Duodenal mucosa (tissue), 2 donors: ENCODE data around the gene EEF2KMT.
"Not testable (repeated sequence)": the region's sequence is repeated elsewhere in the genome, so short reads cannot be mapped to it uniquely, and the experiment has no call there.

Experiments used
- H3K27ac ChIP-seq: one replicate; pipeline ENCODE4 v1.7.0; 2013; ENCODE audit warnings: low read depth, low read length
- H3K27me3 ChIP-seq, 2 donors: one replicate each; pipeline ENCODE4 v1.7.0; 2013; ENCODE audit warnings: low read length in 2 of 2, control low read depth in 1 of 2; ENCODE audit not compliant: insufficient read depth in 2 of 2, control insufficient read depth in 1 of 2
- H3K36me3 ChIP-seq, 2 donors: one replicate each; pipeline ENCODE4 v1.7.0; 2013; ENCODE audit warnings: low read length in 2 of 2, control low read depth in 1 of 2; ENCODE audit not compliant: insufficient read depth in 2 of 2, control insufficient read depth in 1 of 2
- H3K4me1 ChIP-seq, 2 donors: one replicate each; pipeline ENCODE4 v1.7.0; 2013; ENCODE audit warnings: low read length in 2 of 2, control low read depth in 1 of 2; ENCODE audit not compliant: insufficient read depth in 2 of 2, control insufficient read depth in 1 of 2
- H3K4me3 ChIP-seq, 2 donors: one replicate each; pipeline ENCODE4 v1.7.0; 2013; ENCODE audit warnings: low read length in 2 of 2, low read depth in 1 of 2
- H3K9ac ChIP-seq, 2 donors: one replicate each; pipeline ENCODE4 v1.7.0; 2013; ENCODE audit warnings: low read length in 2 of 2, low read depth in 1 of 2
- H3K9me3 ChIP-seq, 2 donors: one replicate each; pipeline ENCODE4 v1.7.0; 2013; ENCODE audit warnings: low read length in 2 of 2, control low read depth in 1 of 2; ENCODE audit not compliant: control insufficient read depth in 1 of 2

EEF2KMT gene, protein sequence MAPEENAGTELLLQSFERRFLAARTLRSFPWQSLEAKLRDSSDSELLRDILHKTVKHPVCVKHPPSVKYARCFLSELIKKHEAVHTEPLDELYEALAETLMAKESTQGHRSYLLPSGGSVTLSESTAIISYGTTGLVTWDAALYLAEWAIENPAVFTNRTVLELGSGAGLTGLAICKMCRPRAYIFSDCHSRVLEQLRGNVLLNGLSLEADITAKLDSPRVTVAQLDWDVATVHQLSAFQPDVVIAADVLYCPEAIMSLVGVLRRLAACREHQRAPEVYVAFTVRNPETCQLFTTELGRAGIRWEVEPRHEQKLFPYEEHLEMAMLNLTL

DNA sequence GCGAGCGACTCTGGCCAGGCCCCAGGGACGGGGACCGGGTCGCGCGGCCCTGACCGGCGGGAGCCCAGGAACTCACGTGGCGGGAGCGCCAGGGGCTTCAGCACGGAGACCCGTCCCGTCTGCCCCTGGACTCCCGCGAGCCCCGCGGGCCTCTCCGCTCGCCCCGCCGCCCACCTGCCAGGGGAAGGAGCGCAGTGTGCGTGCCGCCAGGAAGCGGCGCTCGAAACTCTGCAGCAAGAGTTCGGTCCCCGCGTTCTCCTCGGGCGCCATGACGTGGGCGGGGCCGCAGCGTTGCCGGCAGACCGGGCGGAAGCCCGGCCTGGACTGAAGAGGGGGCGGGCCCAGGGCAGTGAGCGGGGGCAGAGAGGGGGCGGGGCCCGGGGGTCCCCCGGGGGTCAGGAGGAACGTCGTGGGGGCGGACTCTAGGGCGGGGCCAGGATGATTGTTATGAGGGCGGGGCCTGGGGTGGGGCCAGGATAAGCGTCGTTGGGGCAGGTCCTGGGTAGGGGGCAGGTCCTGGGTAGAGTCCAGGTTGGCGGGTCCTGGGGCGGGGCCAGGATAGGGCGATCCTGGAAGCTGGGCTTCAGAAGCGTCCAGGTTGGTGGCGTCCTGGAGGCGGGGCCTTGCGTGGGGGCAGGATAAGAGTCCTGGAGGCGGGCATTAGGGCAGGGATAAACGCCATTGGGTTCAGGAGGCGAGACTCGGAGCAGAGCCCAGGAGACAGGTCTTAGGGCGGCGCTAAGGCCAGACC, at the start of gene EEF2KMT:
TSS of gene EEF2KMT (minus strand) at position 326 of the 751 bp plus-strand sequence. CDS start at position 270, 56 bp downstream.
- peak within 1 kb of the TSS; percentile 75 for H3K27ac ChIP-seq
- H3K9me3 ChIP-seq, H3K27me3 ChIP-seq, H3K4me1 ChIP-seq, H3K36me3 ChIP-seq: not testable (repeated sequence)
- peak within 1 kb of the TSS; percentile 39 to 79 for H3K9ac ChIP-seq
- peak within 1 kb of the TSS; percentile 56 to 75 for H3K4me3 ChIP-seq

DNA sequence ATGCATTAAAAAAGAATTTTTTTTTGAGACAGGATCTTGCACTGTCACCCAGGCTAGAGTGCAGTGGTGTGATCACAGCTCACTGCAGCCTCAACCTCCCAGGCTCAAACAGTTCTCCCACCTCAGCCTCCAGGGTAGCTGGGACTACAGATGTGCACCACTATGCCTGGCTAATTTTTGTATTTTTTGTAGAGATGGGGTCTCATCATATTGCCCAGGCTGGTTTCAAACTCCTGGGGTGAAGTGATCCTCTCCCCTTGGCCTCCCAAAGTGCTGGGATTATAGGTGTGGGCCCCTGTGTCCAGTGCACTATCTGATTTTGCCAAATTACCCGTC, 47.0 kb upstream of the EEF2KMT start:
- H3K4me1 ChIP-seq, H3K4me3 ChIP-seq, H3K27ac ChIP-seq, H3K27me3 ChIP-seq, H3K9ac ChIP-seq, H3K36me3 ChIP-seq, H3K9me3 ChIP-seq: not testable (repeated sequence)

DNA sequence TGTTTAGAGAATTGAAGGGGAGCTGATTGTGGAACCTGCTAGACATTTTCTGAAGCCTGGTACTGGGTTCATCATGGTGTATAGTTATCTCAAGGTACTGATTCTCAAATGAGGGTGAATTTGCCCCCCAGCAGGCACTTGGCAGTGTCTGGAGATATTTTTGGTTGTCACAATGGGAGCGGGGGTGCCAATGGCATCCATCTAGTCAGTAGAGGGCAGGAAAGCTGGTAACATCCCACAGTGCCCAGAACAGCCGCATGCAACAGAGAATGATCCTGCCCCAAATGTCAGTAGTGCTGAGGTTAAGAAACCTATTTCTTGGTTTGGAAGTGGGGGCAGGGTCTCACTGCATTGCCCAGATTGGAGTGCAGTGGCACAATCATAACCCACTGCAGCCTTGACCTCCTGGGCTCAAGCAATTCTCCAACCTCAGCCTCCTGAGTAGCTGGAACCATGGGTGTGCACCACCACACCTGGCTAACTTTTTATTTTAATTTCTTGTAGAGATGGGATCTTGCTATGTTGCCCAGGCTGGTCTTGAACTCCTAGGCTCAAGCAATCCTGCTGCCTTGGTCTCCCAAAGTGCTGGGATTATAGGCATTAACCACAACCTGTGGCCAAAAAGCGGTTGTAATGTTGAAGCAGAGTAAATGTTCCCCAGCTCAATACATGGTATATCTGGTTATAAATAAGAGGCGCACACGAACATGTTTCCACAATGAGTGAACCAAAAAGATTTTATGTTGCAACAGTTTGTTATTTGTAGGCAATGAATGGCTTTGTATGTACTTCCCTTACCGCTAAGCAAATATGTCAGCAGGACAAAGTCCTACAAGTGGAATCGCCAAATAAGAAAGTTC, 46.4 kb upstream of the EEF2KMT start:
- Histone ChIP-seq H3K9ac (no peak overlapping the region), H3K27ac (no peak overlapping the region), H3K9me3 (no peaks in the 10 kb centered on the region), H3K36me3 (no peaks in the 10 kb centered on the region), H3K4me3 (no peak overlapping the region), H3K27me3 (no peaks in the 10 kb centered on the region), H3K4me1 (no peaks in the 10 kb centered on the region)

DNA sequence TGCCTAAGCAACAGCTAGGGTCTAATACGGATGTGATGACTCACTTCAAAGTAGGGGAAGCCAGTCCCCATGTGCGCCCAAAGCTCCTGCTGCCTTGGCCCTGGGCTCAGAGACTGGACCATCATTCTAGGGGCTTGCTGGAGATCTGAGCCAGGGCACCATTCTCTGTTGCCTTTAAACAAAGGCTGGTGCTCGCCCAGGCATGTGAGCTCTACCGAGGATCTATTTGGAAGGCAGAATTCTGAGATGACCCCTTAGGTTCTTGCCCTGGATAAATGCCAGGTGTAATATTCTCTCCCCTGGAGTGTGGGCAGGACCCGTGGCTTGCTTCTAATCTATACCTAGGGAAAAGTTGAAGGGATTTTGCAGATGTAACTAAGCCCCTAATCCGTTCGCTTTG, 42.6 kb upstream of the EEF2KMT start:
- H3K9ac ChIP-seq, H3K27ac ChIP-seq, H3K27me3 ChIP-seq, H3K4me1 ChIP-seq, H3K4me3 ChIP-seq, H3K9me3 ChIP-seq, H3K36me3 ChIP-seq: not testable (repeated sequence)

DNA sequence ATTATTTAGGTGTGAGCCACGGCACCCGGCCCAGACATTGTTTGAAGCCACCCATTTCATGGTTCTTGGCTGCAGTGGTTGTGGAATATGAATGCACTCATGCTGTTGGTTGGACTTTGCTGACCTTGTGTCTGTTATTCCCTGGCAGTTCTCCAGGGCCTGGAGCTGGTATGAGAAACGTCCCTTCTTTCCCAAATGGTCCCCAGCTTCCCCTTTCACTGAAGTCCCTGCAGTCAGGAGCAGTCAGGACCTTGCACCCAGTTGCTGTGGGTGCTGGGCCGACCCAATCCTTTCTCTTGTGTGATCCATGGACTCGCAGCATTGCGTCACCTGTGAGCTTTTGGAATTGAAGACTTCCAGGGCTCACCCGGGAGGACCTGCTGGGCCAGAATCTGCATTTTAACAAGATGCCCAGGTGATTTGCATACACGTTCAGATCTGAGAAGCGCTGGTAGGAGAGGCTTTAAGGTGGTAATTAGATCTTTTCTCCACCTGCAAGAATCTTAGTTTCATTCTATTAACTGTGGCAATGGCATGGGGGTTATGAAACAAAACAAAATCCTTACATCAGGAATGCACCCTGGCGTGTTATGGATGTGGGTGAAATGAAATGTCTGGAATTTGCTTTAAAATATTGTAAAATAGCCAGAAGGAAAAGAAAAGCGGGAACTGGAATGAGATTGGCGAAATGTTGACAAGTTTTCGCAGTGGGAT, 37.3 kb upstream of the EEF2KMT start:
- not testable (repeated sequence) for H3K9ac ChIP-seq, H3K36me3 ChIP-seq, H3K4me1 ChIP-seq, H3K4me3 ChIP-seq, H3K27me3 ChIP-seq, H3K27ac ChIP-seq, H3K9me3 ChIP-seq

DNA sequence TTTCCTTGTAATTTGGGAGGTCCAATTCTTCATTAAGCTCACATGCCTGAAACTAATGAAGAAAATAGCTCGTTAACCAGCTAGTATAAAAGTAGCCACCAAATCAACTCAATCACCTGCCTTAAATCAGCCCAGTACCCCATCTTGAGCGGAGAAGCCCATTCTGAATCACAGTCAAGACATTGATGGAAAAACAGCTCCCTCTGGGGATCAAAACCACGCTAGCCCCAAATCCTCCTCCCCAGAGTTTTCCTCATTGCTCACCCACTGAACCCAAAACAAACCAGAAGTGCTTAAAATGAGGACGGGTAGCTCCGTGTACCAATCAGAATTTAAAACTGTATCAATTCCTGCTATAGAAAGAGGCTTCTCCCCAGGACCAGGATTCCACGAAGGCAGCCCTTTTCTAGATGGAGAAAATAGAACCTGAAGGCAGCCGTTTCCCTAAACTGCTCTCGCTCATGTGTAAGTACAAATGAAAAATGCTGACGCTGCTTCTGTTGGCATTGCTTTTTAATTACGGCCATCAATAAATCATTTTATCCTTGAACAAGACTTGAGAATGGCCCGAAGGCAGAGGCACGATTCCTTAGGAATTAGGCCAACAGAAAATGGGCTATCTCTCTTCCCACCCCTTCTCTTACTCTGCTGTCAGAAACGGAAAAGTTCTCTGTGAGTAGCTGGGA, 35.5 kb upstream of the EEF2KMT start:
- not testable (repeated sequence) for H3K27me3 ChIP-seq, H3K9ac ChIP-seq

DNA sequence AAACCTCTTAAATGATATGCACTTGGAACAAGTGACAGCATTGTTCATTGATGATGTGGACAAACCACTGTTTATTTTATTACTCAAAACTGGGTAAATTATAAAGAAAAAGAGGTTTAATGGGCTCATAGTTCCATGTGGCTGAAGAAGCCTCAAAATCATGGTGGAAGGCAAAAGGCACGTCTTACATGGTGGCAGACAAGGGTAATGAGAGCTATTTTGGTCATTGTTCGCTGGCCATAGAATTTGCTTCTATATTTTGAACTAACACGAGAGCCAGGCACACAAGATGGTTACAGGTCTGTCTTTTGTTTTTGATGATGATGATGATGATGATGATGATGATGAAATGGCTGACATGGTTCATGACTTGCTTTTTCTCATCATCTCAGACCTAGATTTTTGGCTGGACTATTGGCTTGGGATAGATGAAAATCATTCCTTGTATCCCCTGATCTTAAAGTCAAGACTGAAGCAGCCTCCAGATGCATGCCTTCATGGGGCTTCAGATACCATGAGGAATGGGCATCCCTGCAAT, 33.9 kb upstream of the EEF2KMT start:
- H3K27ac ChIP-seq, H3K4me1 ChIP-seq, H3K9ac ChIP-seq: not testable (repeated sequence)

More for the DNA sequence above, 35.5 kb upstream of the EEF2KMT start:
- not testable (repeated sequence) for H3K4me1 ChIP-seq, H3K27ac ChIP-seq, H3K4me3 ChIP-seq, H3K36me3 ChIP-seq, H3K9me3 ChIP-seq

DNA sequence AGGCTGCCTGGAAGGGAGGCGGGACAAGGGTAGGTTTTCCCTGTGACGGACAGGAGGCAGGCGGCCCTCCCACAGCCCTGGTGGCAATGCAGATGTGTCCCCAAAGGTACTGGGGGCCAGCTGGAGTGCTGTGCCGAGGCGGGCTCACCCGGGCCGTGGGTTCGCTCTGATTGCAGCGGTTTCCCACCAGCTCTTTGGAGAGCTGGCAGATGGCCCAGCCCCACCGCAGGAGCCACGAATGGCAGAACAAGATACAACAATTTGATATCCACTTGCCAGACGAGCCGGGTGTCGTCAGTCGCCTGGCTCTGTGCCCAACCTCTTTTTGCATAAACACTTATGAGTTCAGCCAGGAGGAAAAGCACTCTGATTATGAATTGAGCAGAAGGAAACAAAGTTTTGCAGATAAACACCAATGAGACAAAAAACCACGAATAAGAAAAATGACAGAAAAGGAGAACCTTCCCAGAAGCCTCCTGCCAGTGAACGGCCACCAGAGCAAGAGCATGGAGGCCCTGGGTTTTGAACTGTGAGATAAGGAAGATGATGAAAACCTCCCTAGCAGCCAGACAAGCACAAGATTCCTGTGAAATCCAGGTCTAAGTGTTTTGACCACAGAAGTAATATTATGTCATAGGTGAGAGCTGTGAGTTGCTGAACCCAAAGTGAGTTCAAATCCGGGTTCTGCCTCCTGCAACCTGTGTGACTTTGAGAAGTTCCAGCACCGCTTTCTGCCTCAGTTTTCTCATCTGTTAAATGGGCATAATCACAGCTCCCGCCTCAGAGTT, 19.9 kb upstream of the EEF2KMT start:
- H3K27me3 ChIP-seq, H3K9ac ChIP-seq, H3K27ac ChIP-seq, H3K36me3 ChIP-seq, H3K4me1 ChIP-seq, H3K9me3 ChIP-seq: not testable (repeated sequence)
- H3K4me3 ChIP-seq, result peak overlapping the region in 1 of 2 donors; percentile 40

More for the DNA sequence above, 33.9 kb upstream of the EEF2KMT start:
- not testable (repeated sequence) for H3K27me3 ChIP-seq, H3K4me3 ChIP-seq, H3K36me3 ChIP-seq, H3K9me3 ChIP-seq

DNA sequence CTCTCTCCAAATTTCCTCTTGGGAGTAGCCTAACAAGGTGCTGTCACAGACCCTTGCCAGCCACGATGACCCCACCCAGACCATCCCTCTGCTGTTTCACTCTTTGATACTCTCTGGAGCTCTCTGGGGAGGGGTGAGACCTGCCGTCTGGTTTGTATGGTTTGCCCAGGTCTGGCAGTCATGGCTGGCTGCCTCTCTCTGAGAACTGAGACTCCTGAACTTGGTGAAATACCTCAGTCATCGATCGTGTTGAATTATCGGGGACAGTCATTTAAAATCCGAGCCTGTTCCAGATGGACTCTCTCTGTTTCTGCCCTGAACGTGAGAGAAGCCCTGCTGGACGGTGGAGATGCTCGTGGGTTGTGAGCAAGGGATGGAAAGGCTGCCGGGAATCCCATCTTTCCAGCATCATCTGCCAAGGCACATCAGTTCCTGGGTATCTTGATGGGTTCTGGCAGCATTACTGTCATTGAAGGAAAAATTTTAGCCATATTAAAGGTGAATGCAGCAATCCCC, 19.2 kb upstream of the EEF2KMT start:
- not testable (repeated sequence) for H3K36me3 ChIP-seq, H3K27me3 ChIP-seq, H3K4me1 ChIP-seq, H3K9me3 ChIP-seq, H3K9ac ChIP-seq, H3K27ac ChIP-seq, H3K4me3 ChIP-seq
